GM23248 (cell line): ENCODE measurements around the gene LRMDA.

Experiments used
- EZH2 ChIP-seq: fragments of 200-600 bp; sonication (generic); IDR thresholded peaks from 2 replicates; pipeline ENCODE4 v1.6.1; 2018; ENCODE audit warnings: antibody characterized with exemption, mild to moderate bottlenecking; ENCODE audit not compliant: insufficient read depth, poor library complexity, severe bottlenecking
- EZH2phosphoT487 ChIP-seq: fragments of 200-600 bp; sonication (generic); IDR thresholded peaks from 2 replicates; pipeline ENCODE4 v1.6.1; 2018; ENCODE audit warnings: antibody characterized with exemption, moderate library complexity, mild to moderate bottlenecking, low read depth; ENCODE audit not compliant: insufficient read depth

DNA sequence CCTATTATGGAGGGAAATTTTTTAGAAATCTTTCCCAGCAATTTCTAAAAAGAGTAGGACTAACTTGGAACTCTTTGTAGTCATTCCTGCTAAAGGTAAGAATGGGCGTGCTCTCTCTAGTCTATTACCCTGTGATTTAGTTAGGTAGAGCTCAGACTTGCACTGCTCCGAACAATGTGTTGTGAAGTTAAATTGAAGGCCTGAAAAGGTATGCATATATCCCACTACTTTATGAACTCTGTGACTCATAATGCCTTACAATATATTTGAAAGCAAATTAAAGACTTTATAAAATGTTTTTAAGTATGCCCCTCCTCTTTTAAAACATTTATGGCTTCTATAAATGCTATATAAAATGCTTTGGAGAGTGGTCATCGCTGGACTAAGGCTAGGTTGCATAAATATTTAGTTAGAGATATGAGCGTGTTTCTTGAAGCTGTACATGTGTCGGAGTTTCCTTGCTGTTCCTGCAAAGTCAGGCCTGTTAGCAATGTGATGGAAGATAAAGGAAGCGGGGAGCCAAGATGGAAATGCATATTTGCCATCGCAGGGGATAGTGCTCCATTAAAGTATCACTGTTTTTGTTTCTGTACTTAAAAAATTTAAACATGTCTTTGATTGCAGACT lies 761.4 kb downstream of the LRMDA start:
- TF ChIP-seq EZH2, result no peak
- no peak for TF ChIP-seq EZH2phosphoT487
